Neutrophil (primary cell): ENCODE measurements around the gene PLK3.

Experiments used
- H3K27ac ChIP-seq: fragments of 200-600 bp; sonication (generic); 2 replicates; pipeline ENCODE4 v1.5.1; 2016; ENCODE audit warnings: mild to moderate bottlenecking, moderate library complexity
- H3K27me3 ChIP-seq: fragments of 200-600 bp; sonication (generic); 2 replicates; pipeline ENCODE4 v1.6.0; 2016; ENCODE audit warnings: mild to moderate bottlenecking
- H3K36me3 ChIP-seq: fragments of 200-600 bp; sonication (generic); 2 replicates; pipeline ENCODE4 v1.5.1; 2017
- H3K4me1 ChIP-seq, 2 experiments: fragments of 200-600 bp in 1 of 2; sonication (generic) in 1 of 2; 1 replicate in 1 of 2; 2 replicates in 1 of 2; pipeline versions ENCODE4 v1.5.1 to v1.6.1; 2013 to 2016; ENCODE audit warnings: low read depth in 1 of 2, low read length in 1 of 2, mild to moderate bottlenecking in 1 of 2, moderate library complexity in 1 of 2; ENCODE audit not compliant: control insufficient read depth in 1 of 2, insufficient read depth in 1 of 2
- H3K4me3 ChIP-seq, 2 experiments: fragments of 200-600 bp in 1 of 2; sonication (generic) in 1 of 2; 1 replicate in 1 of 2; 2 replicates in 1 of 2; pipeline ENCODE4 v1.5.1; 2013 to 2016; ENCODE audit warnings: low read depth in 1 of 2, low read length in 1 of 2, mild to moderate bottlenecking in 1 of 2, moderate library complexity in 1 of 2
- H3K9me3 ChIP-seq: fragments of 200-600 bp; sonication (generic); 2 replicates; pipeline ENCODE4 v1.5.1; 2016
- TF ChIP-seq, protein P1 (sequence below): fragments of 200-600 bp; sonication (generic); IDR thresholded peaks from 2 replicates; pipeline ENCODE4 v1.5.1; 2016; ENCODE audit warnings: antibody characterized with exemption

PLK3 gene

DNA sequence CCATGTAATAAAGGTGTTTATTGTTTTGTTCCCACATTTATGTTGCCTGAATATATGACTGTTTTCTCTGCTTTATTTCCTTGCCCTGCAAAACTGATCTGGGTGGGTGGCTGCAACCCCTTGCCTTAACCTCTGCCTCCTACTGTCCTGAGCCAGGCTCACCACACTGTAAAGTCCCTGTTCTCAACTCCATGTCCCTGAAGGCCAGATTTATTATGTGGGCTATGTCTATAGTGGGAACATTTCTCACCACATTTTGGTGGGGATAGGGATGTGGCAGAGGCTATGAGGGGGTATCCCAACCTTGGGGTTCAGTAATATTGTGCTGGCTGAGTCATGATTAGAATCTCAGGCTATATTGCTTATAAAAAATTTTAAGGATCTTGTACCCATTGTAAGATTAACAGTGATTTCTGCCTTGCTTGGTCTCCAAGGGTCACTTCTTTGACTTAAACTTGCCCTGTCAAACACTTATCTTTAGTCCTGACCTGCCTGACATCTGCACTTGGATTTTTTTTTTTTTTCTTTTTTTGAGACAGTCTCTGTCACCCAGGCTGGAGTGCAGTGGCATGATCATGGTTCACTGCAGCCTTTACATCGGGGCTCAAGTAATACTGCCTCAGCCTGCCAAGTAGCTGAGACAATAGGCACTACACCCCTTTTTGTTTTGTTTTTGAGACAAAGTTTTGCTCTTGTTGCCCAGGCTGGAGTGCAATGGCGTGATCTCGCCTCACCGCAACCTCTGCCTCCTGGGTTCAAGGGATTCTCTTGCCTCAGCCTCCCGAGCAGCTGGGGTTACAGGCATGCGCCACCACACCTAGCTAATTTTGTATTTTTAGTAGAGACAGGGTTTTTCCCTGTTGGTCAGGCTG, 21.2 kb upstream of the PLK3 start:
- TF ChIP-seq, protein P1, sequence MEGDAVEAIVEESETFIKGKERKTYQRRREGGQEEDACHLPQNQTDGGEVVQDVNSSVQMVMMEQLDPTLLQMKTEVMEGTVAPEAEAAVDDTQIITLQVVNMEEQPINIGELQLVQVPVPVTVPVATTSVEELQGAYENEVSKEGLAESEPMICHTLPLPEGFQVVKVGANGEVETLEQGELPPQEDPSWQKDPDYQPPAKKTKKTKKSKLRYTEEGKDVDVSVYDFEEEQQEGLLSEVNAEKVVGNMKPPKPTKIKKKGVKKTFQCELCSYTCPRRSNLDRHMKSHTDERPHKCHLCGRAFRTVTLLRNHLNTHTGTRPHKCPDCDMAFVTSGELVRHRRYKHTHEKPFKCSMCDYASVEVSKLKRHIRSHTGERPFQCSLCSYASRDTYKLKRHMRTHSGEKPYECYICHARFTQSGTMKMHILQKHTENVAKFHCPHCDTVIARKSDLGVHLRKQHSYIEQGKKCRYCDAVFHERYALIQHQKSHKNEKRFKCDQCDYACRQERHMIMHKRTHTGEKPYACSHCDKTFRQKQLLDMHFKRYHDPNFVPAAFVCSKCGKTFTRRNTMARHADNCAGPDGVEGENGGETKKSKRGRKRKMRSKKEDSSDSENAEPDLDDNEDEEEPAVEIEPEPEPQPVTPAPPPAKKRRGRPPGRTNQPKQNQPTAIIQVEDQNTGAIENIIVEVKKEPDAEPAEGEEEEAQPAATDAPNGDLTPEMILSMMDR = no peak
- peaks cover 24 to 25% of the 10 kb centered on the region in 2 experiments for H3K4me1 ChIP-seq
- H3K27ac ChIP-seq = no peak overlapping the region
- no peaks in the 10 kb centered on the region for H3K9me3 ChIP-seq
- H3K36me3 ChIP-seq = peaks cover 40% of the 10 kb centered on the region
- H3K27me3 ChIP-seq = peaks cover 7% of the 10 kb centered on the region
- no peak overlapping the region for H3K4me3 ChIP-seq

GRCh38 chr1:44780583-44781121, 19.5 kb upstream of the PLK3 start:
- Histone ChIP-seq H3K27me3 (peaks cover 20% of the 10 kb centered on the region), H3K4me3 (no peak overlapping the region), H3K4me1 (peaks cover 27 to 30% of the 10 kb centered on the region in 2 experiments), H3K27ac (no peak overlapping the region), H3K9me3 (no peaks in the 10 kb centered on the region), H3K36me3 (peaks cover 40% of the 10 kb centered on the region)
- TF ChIP-seq, protein P1 = no peak

DNA sequence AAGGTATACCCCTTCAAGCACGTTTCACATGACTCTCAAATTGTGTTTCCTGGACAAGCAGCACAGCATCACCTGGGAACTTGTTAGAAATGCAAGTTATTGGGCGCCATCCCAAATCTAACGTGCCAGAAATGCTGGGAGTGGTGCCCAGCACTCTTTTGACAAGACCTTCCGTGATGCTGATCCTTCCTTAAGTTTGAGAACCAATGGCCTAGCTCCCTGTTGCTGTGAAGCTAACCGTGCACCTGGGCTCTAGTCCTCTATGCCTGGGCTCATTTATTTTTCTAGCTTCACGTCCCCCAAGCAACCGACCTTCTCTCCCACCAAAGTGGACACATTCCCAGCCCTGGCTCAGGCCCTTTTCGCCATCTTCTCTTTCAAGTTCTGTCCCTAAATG, 16.5 kb upstream of the PLK3 start:
- peak overlapping the region; percentile 12 to 57 for H3K4me3 ChIP-seq
- no peaks in the 10 kb centered on the region for H3K9me3 ChIP-seq
- no peak overlapping the region for H3K27ac ChIP-seq
- TF ChIP-seq, protein P1 = no peak
- peaks cover 25% of the 10 kb centered on the region for H3K36me3 ChIP-seq
- peaks cover 29% of the 10 kb centered on the region in 2 experiments for H3K4me1 ChIP-seq
- H3K27me3 ChIP-seq = peaks cover 20% of the 10 kb centered on the region

- Histone ChIP-seq H3K27ac (no peak overlapping the region), H3K36me3 (peaks cover 19% of the 10 kb centered on the region), H3K9me3 (no peaks in the 10 kb centered on the region), H3K4me3 (peak overlapping the region; percentile 12 to 57), H3K27me3 (peaks cover 20% of the 10 kb centered on the region), H3K4me1 (peaks cover 29% of the 10 kb centered on the region in 2 experiments)
- TF ChIP-seq, protein P1 = no peak
Measured at GRCh38 chr1:44784094-44785028, 15.8 kb upstream of the PLK3 start.

DNA sequence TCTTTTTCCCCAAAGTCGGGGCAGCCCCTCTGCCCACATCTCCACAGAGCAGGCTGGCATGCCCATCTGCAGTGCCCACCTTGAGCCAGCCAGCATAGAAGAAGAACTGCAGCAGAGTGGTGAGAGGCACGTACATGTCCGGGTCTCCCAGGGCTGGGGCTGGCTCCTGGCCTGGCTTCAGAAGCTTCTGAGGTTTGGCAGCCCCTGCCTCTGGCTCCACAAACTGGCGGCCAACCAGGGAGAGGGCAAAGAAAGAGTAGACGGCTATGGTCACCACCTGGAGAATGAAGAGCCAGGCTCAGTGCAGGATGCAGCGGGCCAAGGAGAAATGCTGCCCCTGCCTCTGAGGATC, 15.2 kb upstream of the PLK3 start:
- H3K27me3 ChIP-seq = peaks cover 20% of the 10 kb centered on the region
- no peaks in the 10 kb centered on the region for H3K9me3 ChIP-seq
- TF ChIP-seq, protein P1 = no peak
- peaks cover 29% of the 10 kb centered on the region in 2 experiments for H3K4me1 ChIP-seq
- H3K36me3 ChIP-seq = peaks cover 13% of the 10 kb centered on the region
- no peak overlapping the region for H3K4me3 ChIP-seq
- H3K27ac ChIP-seq = no peak overlapping the region
